Inferior parietal cortex (tissue), 1 donor: ENCODE data around the gene CCR7.

Experiments
- DNase-seq: peaks from one replicate; pipeline ENCODE4 v3.0.0-alpha.2; 2016; ENCODE audit errors: extremely low spot score

Gene CCR7

GRCh38 chr17:40516581-40517285 is 48.5 kb downstream of the CCR7 start:
- DNase-seq = no peak

DNA sequence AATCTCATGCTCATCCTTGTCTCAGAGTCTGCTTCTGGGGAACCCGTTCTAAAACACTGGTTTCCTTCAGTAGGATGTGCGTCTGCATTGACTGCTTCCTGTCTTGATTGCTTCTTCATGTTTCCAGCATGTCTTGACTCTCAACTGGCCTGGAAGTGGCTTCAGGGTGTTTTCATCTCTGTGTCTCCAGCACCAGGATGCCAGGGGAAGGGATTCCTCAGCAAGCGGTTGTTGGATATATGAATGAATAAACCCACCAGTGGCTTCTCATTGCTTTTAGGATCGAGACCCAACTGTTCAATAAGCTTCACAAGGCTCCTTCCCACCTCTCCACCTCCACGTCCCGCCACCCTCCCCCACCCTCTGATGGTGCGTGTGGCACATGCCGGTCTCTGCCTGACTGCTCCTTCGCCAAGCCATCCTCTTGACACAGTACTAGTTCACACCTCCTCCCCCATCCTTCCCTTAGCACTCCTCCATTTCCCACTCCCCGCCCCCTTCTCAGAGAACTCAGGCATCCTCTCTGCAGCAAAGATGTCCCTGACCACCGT is 49.7 kb downstream of the CCR7 start:
- DNase-seq = no peak

- no peak for DNase-seq
Measured at GRCh38 chr17:40515011-40515410, 50.3 kb downstream of the CCR7 start.

DNA sequence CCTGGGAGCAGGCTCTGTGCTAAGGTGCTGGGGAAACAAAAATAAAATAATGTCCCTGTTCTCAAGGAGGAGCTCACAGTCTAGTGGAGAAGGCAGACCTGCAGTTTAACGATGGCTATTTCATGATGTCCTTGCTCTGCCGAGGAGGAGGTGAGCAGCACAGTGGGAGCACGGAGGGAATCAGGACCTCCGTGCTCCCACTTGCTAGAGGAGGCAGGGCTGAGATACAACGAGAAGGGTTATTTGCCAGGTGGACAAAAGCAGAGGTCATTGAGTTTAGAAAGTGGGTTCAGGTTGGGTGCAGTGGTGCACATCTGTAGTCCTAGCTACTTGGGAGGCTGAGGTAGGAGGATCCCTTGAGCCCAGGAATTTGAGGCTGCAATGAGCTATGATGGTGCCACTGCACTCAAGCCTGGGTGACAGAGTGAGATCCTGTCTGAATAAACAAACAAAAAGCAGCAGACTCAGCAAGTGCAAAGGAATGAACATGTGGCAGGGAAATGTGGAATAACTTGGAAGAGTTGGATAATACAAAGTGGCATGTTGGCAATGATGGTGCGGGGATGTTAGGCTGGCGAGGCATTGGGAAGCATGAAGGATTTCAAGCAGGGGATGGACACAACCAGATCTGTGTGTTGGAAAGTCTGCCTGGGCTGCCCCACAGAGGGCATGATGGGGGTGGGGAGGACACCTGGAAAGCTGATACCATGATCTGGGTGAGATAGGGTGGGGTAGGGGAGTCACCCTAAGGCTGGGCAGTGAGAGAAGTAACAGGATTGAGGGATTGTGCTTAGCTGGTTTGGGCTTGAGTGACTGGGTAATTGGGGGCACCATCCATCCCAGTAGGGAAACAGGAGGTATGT is 51.0 kb downstream of the CCR7 start:
- DNase-seq = no peak

DNA sequence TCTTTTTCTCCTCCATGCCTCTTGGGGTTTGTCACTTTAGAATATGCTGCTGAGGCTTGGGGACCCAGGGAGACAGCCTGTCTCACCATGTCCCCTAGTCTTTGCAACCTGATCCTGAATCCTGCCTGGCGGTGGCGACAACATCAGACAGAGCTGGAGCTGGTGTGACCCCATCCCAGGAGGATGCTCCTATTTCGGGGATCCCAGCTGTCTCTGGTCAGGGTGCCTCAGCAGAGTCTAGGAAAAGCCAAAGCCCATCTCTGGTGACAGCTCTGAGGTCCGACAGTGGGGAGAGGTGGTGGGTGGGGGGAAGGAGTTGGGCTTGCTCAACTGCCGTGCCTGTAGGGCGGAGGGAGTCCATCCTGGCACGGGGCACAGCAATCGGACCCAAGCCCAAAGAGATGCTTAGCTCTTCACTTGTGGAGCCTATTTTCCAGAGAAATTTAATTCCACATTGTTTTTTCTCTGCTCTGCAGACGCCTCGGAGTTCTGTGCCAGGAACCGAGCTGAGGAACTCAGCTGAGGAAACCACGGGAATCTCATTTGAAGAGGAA is 53.5 kb downstream of the CCR7 start:
- no peak for DNase-seq

DNA sequence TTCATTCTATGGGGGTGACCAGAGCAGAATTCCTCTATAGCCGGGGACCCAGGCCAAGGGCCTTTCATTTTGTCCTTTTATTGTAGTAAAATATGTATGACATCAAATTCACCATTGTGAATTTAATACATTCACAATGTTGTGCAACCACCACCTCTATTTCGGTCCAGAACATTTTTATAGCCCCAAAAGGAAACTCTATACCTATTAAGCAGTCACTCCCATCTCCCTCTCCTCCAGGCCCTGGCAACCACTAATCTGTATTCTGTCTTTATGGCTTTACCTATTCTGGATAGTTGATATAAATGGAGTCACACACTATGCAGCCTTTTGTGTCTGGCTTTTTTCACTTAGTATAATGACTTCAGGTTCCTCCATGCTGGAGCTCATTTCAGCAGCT is 54.1 kb downstream of the CCR7 start:
- no peak for DNase-seq

DNA sequence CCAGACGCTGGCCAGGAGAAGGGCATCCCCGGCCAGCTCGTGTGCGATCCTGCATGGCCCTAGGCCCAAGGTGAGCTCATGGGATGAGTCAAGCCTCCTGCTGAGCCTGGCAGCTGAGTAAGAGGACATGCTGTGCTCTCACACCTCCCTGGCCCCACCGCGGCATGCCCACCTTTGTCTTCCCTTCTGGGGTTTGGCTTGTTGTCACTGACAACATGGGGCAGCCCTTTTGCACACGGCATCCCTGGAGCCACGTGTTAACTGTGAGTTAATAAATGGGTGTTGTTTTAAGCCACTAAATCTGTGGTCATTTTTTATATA is 55.0 kb downstream of the CCR7 start:
- no peak for DNase-seq

- DNase-seq = no peak
Measured at GRCh38 chr17:40509626-40510327, 55.5 kb downstream of the CCR7 start.

DNA sequence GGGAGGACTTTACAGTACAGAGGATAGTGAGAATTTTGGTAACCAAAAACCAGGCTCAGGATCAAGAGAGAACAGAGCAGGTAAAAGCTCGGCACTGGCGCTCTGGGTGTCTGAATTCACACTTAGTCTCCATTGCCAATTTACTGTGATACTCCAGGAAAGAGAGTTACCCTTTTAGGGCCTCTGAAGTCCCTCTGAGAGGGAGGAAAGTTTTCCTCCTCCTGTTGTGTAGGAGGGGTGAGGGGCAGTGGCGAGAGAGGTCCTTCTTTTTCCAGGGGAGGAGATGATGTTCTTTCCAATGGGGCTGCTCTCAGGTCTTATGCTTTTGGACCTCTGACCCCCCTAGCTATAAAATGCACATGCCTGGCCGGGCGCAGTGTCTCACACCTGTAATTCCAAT is 58.5 kb downstream of the CCR7 start:
- DNase-seq = no peak
